ENCODE measurements around the gene TLR10.

TLR10 gene

GRCh38 chr4:38738940-38739803, 43.6 kb downstream of the TLR10 start:
- Mint-ChIP-seq H3K4me1 (ENCODE audit: low read depth) (peaks cover 6% of the 10 kb centered on the region), H3K27me3 (ENCODE audit: low read depth) (peaks cover 26% of the 10 kb centered on the region), H3K36me3 (ENCODE audit: low read depth) (peaks cover 2% of the 10 kb centered on the region), H3K27ac (no peak overlapping the region), H3K9me3 (peaks cover 5% of the 10 kb centered on the region), H3K4me3 (no peak overlapping the region)

- H3K4me3 Mint-ChIP-seq: no peak overlapping the region
- H3K36me3 Mint-ChIP-seq (ENCODE audit: low read depth): peaks cover 12% of the 10 kb centered on the region
- peaks cover 20% of the 10 kb centered on the region for H3K9me3 Mint-ChIP-seq
- H3K4me1 Mint-ChIP-seq (ENCODE audit: low read depth): peaks cover 4% of the 10 kb centered on the region
- H3K27me3 Mint-ChIP-seq (ENCODE audit: low read depth): peaks cover 31% of the 10 kb centered on the region
- H3K27ac Mint-ChIP-seq: no peak overlapping the region
Measured at GRCh38 chr4:38735870-38736269, 46.9 kb downstream of the TLR10 start.

GRCh38 chr4:38734911-38735310, 47.9 kb downstream of the TLR10 start:
- Mint-ChIP-seq H3K36me3 (ENCODE audit: low read depth) (peaks cover 12% of the 10 kb centered on the region), H3K4me3 (no peak overlapping the region), H3K27me3 (ENCODE audit: low read depth) (peaks cover 31% of the 10 kb centered on the region)

GRCh38 chr4:38734446-38734845, 48.3 kb downstream of the TLR10 start:
- Mint-ChIP-seq H3K27me3 (ENCODE audit: low read depth) (peaks cover 31% of the 10 kb centered on the region), H3K36me3 (ENCODE audit: low read depth) (peaks cover 12% of the 10 kb centered on the region), H3K27ac (no peak overlapping the region), H3K4me3 (no peak overlapping the region), H3K9me3 (peaks cover 20% of the 10 kb centered on the region), H3K4me1 (ENCODE audit: low read depth) (peaks cover 7% of the 10 kb centered on the region)

More at GRCh38 chr4:38734911-38735310, 47.9 kb downstream of the TLR10 start:
- Mint-ChIP-seq H3K4me1 (ENCODE audit: low read depth) (peaks cover 7% of the 10 kb centered on the region), H3K27ac (no peak overlapping the region), H3K9me3 (peaks cover 20% of the 10 kb centered on the region)

GRCh38 chr4:38733663-38734062, 49.1 kb downstream of the TLR10 start:
- H3K9me3 Mint-ChIP-seq: peaks cover 20% of the 10 kb centered on the region
- peaks cover 11% of the 10 kb centered on the region for H3K4me1 Mint-ChIP-seq (ENCODE audit: low read depth)
- peaks cover 12% of the 10 kb centered on the region for H3K36me3 Mint-ChIP-seq (ENCODE audit: low read depth)
- peak overlapping the region; percentile 88 for H3K27ac Mint-ChIP-seq
- peaks cover 31% of the 10 kb centered on the region for H3K27me3 Mint-ChIP-seq (ENCODE audit: low read depth)
- no peak overlapping the region for H3K4me3 Mint-ChIP-seq

- Mint-ChIP-seq H3K4me3 (no peak overlapping the region), H3K9me3 (peaks cover 20% of the 10 kb centered on the region), H3K27me3 (ENCODE audit: low read depth) (peaks cover 23% of the 10 kb centered on the region), H3K27ac (no peak overlapping the region), H3K36me3 (ENCODE audit: low read depth) (peaks cover 12% of the 10 kb centered on the region), H3K4me1 (ENCODE audit: low read depth) (peaks cover 14% of the 10 kb centered on the region)
Measured at GRCh38 chr4:38730830-38731646, 51.8 kb downstream of the TLR10 start.

DNA sequence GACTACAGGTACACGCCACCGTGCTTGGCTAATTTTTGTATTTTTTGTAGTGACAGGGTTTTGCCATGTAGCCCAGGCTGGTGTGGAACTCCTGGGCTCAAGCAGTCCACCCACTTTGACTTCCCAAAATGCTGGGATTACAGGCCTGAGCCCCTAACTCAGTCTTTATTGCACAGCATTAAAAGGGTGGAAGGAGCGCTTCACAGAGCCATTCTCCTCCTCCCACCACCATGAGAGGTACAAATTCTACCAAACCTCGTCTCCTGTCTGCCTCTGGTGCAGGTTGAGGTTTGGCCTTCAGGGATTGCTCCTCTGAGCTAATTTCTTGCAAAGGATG, 52.3 kb downstream of the TLR10 start:
- no peak overlapping the region for H3K4me3 Mint-ChIP-seq
- peaks cover 20% of the 10 kb centered on the region for H3K9me3 Mint-ChIP-seq
- peaks cover 12% of the 10 kb centered on the region for H3K36me3 Mint-ChIP-seq (ENCODE audit: low read depth)
- H3K27ac Mint-ChIP-seq: no peak overlapping the region
- peaks cover 20% of the 10 kb centered on the region for H3K27me3 Mint-ChIP-seq (ENCODE audit: low read depth)
- H3K4me1 Mint-ChIP-seq (ENCODE audit: low read depth): peaks cover 14% of the 10 kb centered on the region

- peaks cover 11% of the 10 kb centered on the region for H3K9me3 Mint-ChIP-seq
- no peak overlapping the region for H3K27ac Mint-ChIP-seq
Measured at GRCh38 chr4:38728631-38729141, 54.1 kb downstream of the TLR10 start.

GRCh38 chr4:38724475-38724808, 58.3 kb downstream of the TLR10 start:
- Mint-ChIP-seq H3K36me3 (ENCODE audit: low read depth) (no peaks in the 10 kb centered on the region), H3K27me3 (ENCODE audit: low read depth) (no peaks in the 10 kb centered on the region), H3K9me3 (no peaks in the 10 kb centered on the region), H3K27ac (no peak overlapping the region), H3K4me1 (ENCODE audit: low read depth) (peaks cover 14% of the 10 kb centered on the region), H3K4me3 (no peak overlapping the region)

More at GRCh38 chr4:38728631-38729141, 54.1 kb downstream of the TLR10 start:
- H3K27me3 Mint-ChIP-seq (ENCODE audit: low read depth): peaks cover 7% of the 10 kb centered on the region
- peaks cover 7% of the 10 kb centered on the region for H3K36me3 Mint-ChIP-seq (ENCODE audit: low read depth)
- H3K4me3 Mint-ChIP-seq: no peak overlapping the region
- H3K4me1 Mint-ChIP-seq (ENCODE audit: low read depth): peaks cover 22% of the 10 kb centered on the region

DNA sequence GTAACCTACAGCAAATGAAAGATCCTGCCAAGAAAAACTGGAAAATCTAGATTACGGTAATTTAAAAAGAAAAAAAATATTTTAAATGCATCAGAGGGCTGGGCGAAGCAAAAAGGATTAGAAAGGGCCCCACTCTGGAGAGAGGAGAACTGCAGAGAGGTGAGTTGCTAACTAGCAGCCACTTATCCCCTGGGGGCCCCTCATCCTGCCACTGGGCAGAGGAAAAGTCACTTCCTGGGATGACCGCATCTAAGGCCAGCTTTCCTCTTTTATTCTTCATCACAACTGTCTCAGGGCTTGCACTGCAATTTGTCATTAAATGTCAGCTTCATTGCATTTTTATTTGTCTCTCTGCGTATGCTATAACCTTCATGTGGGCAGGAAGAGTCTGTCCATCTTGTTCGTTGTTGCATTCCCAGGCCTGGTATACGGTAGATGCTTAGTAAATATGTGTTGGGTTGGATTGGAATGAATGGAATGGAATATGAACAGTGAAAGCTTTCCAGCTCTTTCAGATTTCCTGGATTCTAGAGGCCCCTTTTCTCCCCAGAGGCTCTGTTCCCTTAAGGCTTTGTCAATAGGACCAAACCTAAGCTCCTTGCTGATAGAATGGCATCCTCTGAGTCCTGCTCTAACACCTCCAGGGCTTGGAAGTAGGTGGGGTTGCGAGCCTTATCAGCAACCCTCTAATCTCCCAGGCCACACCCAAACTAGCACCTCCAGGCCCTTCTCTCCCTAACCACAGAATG, 58.9 kb downstream of the TLR10 start:
- Mint-ChIP-seq H3K4me3 (no peak overlapping the region), H3K4me1 (ENCODE audit: low read depth) (peaks cover 13% of the 10 kb centered on the region), H3K36me3 (ENCODE audit: low read depth) (no peaks in the 10 kb centered on the region), H3K27me3 (ENCODE audit: low read depth) (no peaks in the 10 kb centered on the region), H3K27ac (no peak overlapping the region), H3K9me3 (no peaks in the 10 kb centered on the region)

DNA sequence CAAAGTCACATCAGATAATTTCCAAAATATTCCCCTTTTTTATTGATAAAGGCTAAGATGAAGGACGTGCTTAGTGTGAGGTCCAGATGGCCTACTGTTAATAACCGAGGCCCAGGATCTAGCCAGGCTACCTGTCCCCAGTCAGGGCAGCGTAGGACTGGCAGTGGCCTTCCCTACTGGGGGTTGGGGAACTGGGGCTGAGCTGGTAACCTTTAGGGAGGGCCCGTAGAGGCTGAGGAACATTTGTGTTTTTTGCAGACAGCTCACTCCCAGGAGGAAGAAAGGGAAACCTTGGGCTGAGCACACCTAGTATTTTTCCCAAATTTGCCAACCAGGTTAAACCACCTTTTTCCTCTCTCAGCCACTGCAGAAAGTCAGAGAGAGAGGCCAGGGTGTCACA, 59.7 kb downstream of the TLR10 start:
- Mint-ChIP-seq H3K27ac (no peak overlapping the region), H3K36me3 (ENCODE audit: low read depth) (no peaks in the 10 kb centered on the region), H3K27me3 (ENCODE audit: low read depth) (no peaks in the 10 kb centered on the region), H3K9me3 (no peaks in the 10 kb centered on the region), H3K4me3 (no peak overlapping the region), H3K4me1 (ENCODE audit: low read depth) (peaks cover 8% of the 10 kb centered on the region)

All from T-helper 1 cell treated with Interleukin-12 subunit alpha and Interleukin-12 subunit beta and Interleukin-4 antibody, amounts not matched to agents 30 μg/mL and 1 μg/mL, for 36 hours (primary cell).